ENCODE data around the gene LRRC10B.

LRRC10B gene

DNA sequence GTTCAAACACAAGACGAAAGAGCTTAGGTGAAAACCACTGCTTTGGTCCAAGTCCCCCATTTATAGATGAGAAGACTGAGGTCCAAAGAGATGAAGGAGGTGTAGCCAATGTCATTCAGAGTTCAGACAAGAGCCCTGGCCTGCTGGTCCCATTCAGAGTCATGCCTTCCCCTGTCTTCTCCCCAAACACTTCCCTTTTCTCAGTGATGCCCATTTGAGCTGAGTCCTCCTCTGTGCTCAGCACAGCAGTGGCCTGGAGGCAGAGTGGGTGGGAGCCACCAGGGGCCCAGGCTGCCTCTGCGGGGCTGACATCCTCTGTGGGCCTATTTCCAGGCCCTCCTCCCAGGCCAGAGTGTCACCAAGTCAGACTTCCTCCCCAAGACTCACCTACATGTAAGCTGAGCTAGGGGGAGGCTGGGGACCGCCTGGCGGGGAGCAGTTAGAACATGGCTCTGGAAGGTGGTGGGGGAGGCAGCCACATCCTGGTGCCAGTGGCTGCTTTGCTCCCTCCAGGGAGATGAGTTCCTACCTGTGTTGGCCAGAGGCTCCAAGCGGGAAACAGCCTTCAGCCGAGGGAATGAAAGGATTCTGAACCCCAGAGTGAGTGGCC lies 22.4 kb upstream of the LRRC10B start:
- FAIRE-seq (no peak), DNase-seq (ENCODE audit: insufficient read length, low spot score) (no peak)

DNA sequence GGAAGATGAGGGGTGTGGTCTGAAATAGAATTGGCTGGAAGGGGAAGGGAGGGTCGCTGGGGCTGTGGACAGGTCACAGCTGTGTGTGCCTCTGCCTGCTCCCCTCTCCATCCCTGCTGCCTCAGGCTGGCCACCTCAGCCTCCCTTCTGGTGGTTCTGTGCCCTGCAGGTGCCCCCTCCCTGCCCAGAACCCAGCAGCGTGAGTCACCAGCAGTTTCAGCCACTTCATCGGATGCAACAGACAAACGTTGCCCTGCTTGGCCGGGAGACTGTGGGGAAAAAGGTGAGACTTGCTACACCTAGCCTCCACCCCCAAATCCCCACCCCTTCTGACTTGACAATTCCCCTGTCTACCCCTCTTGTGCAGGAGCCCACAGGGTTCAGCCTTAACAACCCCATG lies 21.8 kb upstream of the LRRC10B start:
- DNase-seq (ENCODE audit: insufficient read length, low spot score) (no peak), FAIRE-seq (no peak)

DNA sequence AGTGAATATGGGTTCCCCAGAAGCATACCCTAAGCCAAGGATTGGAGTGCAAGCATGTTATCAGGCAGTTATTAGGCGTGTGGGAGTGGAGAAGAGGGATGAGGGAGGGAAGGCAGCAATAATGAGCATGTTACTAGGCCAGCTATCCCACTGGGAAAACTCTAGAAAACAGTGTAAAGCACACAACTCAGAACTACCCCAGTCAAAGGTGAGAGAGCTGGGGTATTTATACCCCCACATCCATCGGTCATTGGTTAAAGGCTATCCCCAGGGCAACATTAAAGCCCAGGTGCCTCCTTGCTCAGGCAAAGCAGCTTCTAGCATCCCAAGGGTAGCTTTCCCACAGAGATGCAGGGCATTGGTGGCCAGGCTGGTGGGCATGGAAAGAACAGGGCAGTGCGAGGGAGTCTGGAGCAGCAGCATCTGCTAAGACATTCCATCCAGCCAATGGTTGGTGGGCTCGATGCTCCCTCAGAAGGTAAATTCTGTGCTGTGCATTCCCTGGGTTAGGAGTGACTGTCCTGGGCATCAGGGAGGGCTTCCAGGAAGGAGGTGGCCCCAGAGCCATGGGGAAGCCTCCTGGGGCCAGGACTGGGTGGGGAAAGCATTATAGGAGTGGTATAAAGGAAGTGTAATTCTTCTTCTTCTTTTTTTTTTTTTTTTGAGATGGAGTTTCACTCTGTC lies 21.1 kb upstream of the LRRC10B start:
- no peak for DNase-seq (ENCODE audit: insufficient read length, low spot score)
- no peak for FAIRE-seq

DNA sequence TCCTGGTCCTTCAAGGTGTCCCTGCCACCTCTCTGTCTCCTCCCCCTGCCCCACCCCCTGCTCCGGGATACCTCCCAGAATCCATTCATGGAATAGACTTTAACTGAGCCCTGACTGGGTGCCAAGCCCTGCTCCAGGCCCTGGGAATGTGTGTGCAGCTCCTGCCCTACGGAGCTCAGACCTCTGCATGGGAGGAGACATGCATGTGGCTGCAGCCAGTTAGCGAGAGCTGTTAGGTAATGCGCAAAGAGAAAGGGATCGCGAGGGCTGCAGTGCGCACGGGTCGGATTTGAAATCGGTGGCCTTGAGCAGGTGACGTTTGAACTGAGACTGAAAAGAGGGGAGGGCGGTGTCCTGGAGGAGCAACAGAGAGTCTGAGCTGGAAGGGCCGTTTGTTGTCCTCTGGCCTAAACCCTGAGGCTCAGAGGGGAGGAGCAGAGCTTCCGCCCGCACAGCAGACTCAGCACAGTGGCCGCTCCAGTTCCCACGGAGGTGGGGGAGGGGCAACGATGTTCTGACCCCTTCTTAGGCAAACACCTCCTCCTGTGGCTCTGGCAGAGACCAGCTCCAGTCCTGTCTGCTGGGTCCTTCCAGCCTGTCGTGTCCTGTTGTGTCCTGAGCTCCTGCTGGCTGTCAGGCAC lies 19.8 kb upstream of the LRRC10B start:
- no peak for DNase-seq (ENCODE audit: insufficient read length, low spot score)
- no peak for FAIRE-seq

DNA sequence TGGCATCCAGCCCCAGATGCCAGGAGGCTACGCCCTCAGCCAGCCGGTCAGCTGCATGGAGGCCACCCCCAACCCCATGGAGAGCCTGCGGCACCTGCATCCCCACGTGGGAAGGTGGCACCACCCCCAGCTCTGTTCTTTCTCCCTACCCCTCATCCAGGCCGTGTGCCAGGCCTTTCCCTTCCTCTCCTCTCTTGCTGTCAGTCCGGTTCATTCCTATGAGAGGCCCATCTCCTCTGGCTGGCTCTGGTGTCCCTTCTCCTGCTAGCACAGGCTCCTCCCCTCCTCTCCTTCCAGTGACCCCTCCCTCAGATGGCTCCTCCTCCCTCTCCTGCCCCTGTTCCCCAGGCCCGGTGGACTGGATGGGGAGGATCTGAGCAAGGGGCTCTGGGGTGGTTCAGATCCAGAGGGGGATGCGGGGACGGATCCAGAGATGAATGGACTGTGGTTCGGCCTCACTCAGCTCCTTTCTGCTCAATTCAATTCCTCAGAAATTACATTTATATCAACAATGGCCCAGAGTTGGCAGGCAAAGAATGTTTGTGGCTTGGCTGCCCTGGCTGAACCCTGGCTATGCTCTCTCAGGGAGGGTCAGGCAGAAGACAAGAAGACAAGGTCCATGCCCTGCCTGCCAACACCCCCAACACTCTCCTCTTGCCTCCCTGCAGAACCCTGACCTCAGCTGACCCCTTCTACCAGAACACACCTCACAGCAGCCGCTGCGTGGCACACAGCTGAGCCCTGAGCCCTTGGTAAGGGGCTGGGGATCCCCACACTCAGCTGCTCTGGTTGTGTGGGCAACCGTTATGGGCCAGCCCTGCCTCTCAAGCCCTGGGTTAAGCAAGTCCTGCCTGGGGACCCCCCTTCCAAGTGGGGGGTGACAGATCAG lies 18.5 kb upstream of the LRRC10B start:
- FAIRE-seq (no peak), DNase-seq (ENCODE audit: insufficient read length, low spot score) (no peak)

DNA sequence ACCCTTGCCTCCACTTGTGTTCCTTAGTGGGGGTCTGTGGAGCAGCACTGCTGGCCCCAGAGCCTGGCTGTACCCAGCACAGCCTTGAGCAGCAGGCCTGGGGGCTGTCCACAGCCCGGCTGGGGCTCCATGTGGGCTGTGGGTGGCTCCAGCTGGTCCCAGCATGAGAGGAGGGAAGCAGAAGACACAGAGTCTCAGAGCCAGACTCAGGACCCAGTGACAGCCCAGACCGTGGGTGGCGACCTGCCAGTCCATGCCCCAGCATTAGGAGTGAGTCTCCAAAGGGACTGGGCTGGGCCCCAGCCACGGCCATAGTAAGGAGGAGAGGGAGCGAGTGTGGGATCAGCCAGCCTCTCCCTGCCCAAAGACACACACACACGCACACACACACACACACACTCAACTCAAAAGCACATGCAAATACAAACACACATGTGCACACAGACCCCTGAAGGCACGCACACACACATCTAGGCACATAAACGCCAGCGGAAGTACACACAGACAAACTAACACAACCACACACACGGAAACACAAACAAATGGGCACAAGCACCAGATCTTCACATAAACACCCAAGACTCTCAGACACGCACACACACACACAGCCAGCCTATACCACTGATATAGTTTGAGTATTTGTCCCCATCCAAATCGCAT lies 16.7 kb upstream of the LRRC10B start:
- DNase-seq (ENCODE audit: insufficient read length, low spot score) (no peak), FAIRE-seq (no peak)

DNA sequence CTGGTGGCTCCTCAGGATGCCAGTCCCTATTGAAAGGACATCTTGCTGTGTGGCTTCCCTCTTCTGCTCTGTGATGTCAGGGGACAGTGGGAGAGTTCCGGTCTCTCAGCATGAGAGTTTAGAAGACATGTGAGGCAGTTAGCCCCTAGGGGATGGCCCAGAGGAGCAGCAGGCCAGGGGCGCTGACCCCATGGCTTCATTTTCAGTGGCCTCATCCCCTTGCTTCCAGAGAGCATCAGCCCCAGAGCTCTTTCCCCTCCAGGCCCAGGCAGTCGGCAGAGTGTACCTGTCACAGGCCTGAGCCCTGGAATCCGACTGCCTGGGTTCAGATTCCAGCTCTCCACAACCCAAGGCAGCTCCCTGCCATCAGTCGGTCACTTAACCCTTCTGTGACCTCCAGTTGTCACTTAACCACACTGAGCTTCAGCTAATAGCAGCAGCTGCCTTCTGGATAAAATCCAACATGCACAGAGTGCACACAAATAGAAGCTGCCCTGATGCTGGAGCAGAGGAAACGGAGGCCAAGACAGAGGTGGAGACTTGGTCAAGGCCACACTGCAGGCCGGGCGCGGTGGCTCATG lies 14.1 kb upstream of the LRRC10B start:
- FAIRE-seq, result no peak

DNA sequence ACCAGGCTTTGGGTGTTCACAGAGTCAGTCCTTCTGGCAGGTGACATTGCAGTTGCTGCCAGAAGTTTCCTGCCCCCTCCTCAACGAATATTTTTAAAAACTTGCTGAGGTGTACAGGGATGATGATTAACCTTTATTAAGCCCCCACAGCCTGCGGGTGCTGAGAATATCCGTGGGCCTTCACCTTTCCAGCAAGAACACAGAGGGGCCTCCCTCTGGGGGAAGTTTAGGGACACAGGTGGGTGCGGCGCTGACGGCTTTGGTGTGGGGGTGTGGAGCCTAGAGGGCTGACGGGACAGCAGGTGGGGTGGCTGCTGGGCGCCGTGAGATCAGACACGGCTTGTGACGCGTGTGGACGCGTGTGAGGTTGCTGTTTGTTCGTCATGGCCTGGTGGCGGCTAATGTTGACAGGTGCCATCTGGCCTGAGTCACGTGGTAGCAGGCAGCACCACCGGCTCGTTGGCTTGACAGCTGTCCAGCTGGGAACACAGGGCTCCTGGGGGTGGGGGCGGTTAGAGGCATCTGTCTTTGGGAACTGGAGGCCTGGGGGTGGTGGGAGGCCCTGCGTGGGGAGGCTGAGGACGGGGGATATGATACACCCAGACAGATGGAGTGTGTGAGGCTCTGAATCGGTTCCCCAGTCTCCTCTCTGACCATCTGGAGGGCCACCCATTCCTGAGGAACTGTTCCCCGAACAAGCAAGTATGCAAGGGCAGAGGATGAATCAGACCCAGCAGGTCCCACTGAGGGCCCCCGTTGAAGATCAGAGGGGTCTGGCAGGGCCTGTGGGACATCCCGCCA lies 12.5 kb upstream of the LRRC10B start:
- no peak for FAIRE-seq

More for the DNA sequence above, 14.1 kb upstream of the LRRC10B start:
- no peak for DNase-seq (ENCODE audit: insufficient read length, low spot score)

DNA sequence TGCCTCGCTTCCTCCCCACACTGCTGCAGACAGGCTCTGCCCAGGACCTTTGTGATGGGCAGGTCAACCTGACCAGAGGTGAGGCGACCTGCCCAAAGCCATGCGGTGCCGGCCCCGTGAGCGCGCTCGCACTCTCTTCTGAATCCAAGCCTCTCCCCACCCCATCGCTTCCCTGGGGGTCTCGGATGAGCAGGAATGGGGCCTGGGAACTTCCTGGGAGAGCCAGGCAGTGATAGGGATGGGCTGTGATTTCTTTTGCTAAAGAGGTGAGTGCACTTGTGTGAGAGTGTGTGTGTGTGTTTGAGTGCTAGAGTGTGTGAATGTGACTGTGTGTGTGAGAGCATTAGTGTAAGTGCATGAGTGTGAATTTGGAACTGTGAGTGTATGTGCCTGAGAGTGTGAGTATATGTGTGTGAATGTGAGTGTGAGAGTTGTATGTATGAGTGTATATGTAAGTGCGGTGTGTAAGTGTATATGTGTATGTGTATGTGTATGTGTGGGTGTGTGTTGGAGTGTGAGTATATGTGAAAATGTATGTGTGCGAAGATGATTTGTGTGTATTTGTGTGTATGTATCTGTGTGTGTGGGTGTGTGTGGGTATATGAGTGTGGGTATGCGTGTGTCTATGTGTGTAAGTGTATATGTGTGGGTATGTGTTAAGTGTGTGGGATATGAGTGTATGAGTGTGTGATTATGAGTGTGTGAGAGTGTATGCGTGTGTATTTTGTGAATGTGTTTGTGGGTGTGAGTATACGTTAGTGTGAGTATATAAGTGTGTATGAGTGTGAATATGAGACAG lies 11.7 kb upstream of the LRRC10B start:
- FAIRE-seq (peak; percentile 86), DNase-seq (ENCODE audit: insufficient read length, low spot score) (no peak)

More for the DNA sequence above, 12.5 kb upstream of the LRRC10B start:
- no peak for DNase-seq (ENCODE audit: insufficient read length, low spot score)

DNA sequence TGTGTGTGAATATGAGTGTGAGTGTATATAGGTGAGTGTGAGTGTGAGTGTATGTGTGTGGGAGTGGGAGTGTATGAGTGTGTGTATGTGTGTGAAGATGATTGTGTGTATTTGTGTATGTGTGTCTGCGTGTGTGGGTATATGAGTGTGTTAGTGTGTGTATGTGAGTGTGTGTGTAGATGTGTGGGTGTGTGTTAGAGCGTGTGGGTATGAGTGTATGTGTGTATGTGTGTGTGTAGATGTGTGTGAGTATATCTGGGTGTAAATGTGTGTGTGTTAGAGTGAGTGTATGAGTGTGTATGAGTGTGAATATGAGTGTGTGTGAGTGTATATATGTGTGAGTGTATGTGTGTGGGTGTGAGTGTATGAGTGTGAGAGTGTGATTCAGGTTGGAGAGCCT lies 11.1 kb upstream of the LRRC10B start:
- FAIRE-seq, result no peak
- DNase-seq (ENCODE audit: insufficient read length, low spot score), result no peak

DNA sequence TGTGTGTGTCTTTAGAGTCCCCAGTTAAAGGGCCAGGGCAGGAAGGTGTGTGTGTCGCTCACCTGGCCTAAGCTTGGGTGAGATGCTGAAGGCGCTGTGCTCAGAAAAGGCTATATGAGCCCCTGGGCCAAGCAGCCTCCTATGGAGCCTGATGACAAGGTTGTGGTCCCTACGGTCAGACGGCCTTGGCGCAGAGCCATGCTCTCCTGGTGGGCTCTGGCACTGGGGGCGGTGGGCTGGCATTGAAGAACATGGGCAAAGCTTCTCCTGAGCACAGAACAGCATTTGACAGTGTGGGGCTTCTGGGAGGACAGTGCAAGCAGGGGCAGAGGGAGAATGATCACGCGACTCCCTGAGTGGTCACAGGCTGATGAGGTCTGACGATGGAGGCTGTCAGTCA lies 10.7 kb upstream of the LRRC10B start:
- no peak for FAIRE-seq
- DNase-seq (ENCODE audit: insufficient read length, low spot score), result no peak

DNA sequence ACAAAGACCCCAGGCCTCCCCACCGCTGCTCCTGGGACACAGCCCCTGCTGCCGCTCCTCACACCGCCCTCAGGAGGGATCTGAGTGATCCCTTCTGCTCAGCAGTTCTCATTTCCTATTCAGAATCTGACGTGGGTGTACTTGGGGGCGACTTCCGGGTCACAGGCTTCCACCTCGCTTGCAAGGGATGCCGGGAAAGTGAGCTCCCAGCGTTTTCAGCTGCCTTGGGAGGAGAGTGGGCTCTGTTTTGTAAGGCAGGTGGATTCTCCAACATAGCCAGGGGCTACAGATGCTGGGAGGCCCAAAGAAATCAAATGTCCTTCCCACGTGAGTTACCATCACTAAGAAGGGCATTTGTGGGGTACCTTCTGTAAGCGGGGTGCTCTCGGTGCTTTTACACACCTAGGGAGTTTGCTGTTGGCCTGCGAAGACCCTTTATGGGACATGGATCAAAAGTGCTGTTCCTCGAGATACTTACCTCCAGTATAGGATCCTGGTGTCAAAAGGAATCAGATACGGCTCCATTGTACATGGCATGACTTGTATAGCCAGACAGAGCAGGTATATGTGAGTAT lies 9.7 kb upstream of the LRRC10B start:
- FAIRE-seq, result no peak

DNA sequence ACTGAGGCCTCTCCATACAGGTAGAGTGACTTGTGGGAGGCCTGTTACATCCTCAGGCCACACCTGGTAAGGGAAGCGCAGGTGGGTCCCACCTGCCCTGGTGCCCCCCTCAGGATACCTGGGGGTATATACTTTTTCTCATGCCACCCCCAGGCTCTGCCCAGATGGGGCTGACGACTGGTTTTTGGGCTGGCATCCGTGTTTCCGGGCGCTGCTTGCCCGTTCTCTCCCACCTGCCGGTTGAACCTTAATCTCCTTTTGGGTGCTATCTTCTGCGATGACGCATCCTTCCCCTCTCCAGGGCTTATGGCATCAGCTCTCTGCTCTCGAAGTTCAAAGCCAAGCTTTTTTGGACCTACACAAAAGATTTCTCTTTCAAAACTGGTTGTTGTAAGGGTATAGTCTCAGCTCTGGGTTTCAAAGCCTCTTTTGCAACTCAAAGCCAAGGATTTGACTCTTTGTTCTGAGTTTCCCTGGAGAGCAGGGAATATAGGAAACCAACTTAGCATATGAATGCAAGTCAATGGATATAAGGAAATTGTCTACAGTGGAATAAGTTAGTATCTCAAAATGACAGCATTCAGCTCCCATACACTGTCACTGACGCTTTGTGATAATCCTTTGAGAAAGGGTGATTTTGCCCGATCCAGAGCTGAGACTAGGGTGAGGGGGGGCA lies 8.6 kb upstream of the LRRC10B start:
- DNase-seq (ENCODE audit: insufficient read length, low spot score) (no peak), FAIRE-seq (no peak)

More for the DNA sequence above, 9.7 kb upstream of the LRRC10B start:
- DNase-seq (ENCODE audit: insufficient read length, low spot score), result no peak

DNA sequence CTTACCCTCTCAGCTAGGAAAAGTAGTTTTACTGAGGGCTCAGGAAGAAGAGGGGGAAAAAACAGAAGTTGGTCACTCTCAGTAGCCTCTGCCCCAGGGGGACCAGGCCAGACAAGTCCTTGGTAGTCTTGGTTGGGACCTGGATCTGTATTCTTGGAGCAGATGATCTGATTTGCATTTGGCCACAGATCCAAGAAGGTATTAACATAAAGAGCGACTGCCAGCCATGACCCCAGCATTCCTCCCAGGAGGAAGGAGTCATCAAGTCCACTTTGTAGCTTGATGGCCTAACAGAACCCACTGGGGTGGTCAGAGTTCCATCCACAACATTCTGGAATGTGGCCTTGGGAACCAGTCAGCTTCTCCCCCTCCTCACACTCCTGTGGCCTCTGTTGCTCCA lies 6.0 kb upstream of the LRRC10B start:
- DNase-seq (ENCODE audit: insufficient read length, low spot score) (no peak), FAIRE-seq (no peak)

DNA sequence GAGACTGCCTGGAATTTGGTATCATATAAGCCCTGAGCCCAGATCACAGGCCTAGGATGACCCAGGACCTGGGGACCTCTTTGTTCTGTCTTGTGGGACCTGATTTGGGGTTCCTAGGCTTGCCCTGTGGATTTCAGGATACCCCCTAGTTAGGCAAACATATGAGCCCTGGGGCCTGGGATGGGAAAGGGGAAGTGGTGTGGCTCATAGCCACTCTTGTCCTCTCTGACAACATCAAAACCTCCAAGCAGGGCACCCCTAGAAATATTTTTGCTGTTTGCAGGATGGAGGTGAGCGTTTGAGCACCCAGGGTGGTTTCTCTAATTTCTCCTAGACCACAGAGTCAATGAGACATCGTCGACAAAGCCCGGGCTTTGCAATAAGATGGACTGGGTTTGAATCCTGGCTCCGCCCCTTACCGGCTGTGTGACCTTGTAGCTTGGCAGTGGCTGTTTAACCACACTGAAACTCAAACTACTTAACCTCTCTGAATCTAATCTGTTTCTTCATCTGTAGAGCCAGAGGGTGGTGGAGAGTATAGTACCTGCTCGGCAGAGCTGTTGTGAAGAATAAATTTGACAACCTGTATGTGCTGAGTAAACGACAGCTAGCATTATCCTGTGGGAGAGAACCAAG lies 5.3 kb upstream of the LRRC10B start:
- DNase-seq (ENCODE audit: insufficient read length, low spot score) (no peak), FAIRE-seq (no peak)

DNA sequence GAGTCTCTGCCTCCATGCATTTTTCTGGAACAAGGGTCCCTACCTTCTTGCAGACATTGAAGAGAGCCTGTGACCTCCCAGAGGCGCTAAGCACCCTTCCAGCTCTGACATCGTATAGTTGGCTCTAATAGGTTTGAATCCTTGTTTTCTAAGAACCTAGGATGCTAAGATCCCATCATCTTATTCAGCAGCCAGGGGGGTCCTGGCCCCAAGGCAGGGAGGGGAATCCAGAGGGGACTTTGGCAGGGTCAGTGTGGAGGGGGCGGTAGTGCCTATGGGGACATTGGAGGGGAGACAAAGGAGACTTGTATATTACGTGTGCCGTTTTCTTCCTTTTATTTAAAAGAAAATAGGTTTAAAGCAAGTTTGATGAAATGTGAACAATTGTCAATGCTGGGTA lies 3.4 kb upstream of the LRRC10B start:
- no peak for FAIRE-seq
- DNase-seq (ENCODE audit: insufficient read length, low spot score), result no peak

DNA sequence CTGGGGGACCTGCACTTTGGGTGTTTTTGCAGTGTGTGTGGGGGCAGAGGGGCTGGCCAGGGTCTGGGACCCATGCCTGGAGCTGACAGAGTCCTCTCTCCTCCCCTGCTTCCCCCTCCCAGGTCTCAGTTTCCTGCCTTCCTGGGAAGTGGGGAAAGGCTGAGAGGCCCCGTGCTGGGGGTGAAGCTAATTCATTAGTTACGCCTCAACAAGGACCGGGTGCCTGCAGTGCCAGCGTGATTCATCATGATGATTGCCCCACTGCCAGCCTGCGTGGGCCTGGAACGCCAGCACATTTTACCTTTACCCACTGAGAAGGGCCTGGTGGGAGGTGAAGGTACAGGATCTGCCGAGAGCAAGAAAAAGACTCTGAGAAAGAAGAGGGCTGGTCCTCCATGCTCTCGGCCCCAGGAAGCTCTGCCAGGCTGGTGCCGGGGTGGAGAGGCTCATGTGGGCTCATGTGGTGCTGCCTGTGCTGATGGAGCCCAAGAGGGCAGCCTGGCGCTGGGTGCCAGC lies 2.9 kb upstream of the LRRC10B start:
- DNase-seq (ENCODE audit: insufficient read length, low spot score) (no peak), FAIRE-seq (no peak)
